HFFc6 (cell line): Measurements from ENCODE around the gene ATP2A1. TPM values are rescaled to one million over a fixed set of nuclear protein-coding genes. Genes with fewer than 3 reads are reported as not detected.

Experiments used
- DNase-seq: peaks from one replicate; pipeline ENCODE4 v3.0.0-alpha.2; 2018
- H3K27ac Mint-ChIP-seq: 2 replicates; pipeline ENCODE4 v1.8.0; 2020; ENCODE audit warnings: mild to moderate bottlenecking, mixed read lengths
- H3K27me3 Mint-ChIP-seq: 2 replicates; pipeline ENCODE4 v1.8.0; 2021; ENCODE audit warnings: mild to moderate bottlenecking, moderate library complexity, mixed read lengths; ENCODE audit not compliant: insufficient read depth
- H3K36me3 Mint-ChIP-seq: 2 replicates; pipeline ENCODE4 v1.8.0; 2021; ENCODE audit warnings: low read depth, mixed read lengths
- H3K4me1 Mint-ChIP-seq: 2 replicates; pipeline ENCODE4 v1.8.0; 2020; ENCODE audit warnings: low read depth, mixed read lengths
- H3K4me3 Mint-ChIP-seq: 2 replicates; pipeline ENCODE4 v1.8.0; 2020; ENCODE audit warnings: mild to moderate bottlenecking, moderate library complexity, mixed read lengths
- H3K9me3 Mint-ChIP-seq: 2 replicates; pipeline ENCODE4 v1.8.0; 2020; ENCODE audit warnings: mild to moderate bottlenecking, mixed read lengths
- CTCF ChIP-seq: fragments of 200-600 bp; sonication (generic); IDR thresholded peaks from 2 replicates; pipeline ENCODE4 v1.5.0; 2021; ENCODE audit warnings: antibody characterized with exemption, mild to moderate bottlenecking
- total RNA-seq, 6 experiments: library from RNA; stranded (reverse); fragmentation: NEBNext Ultra II Directional; extraction: Animal tissue kit (Norgen Biotek cat#: 25700); gene quantifications; 2 replicates in 1 of 6; 3 replicates in 5 of 6; pipeline ENCODE4 v1.2.3, GENCODE V29; 2021

The ATP2A1 gene
- total RNA-seq, 6 experiments from 2014 or later = 0.26 to 0.85 (median 0.54) TPM

- H3K9me3 Mint-ChIP-seq = no peaks in the 10 kb centered on the region
- no peak overlapping the region for H3K4me3 Mint-ChIP-seq
- DNase-seq = no peak
- peaks cover 2% of the 10 kb centered on the region; the same call in 1 of the 2 replicates for H3K27me3 Mint-ChIP-seq
- no peak overlapping the region for H3K27ac Mint-ChIP-seq
- no peaks in the 10 kb centered on the region for H3K4me1 Mint-ChIP-seq
- no peak for TF ChIP-seq CTCF
- no peaks in the 10 kb centered on the region for H3K36me3 Mint-ChIP-seq
Measured at GRCh38 chr16:28891964-28892890, 13.9 kb downstream of the ATP2A1 start.

- no peaks in the 10 kb centered on the region for H3K4me1 Mint-ChIP-seq
- no peaks in the 10 kb centered on the region for H3K9me3 Mint-ChIP-seq
- no peak overlapping the region for H3K27ac Mint-ChIP-seq
- H3K4me3 Mint-ChIP-seq = no peak overlapping the region
- no peaks in the 10 kb centered on the region for H3K36me3 Mint-ChIP-seq
- DNase-seq = no peak
- no peak for TF ChIP-seq CTCF
- no peaks in the 10 kb centered on the region; the same call in 1 of the 2 replicates for H3K27me3 Mint-ChIP-seq
Measured at GRCh38 chr16:28893291-28893690, 15.0 kb downstream of the ATP2A1 start.

- H3K27ac Mint-ChIP-seq = no peak overlapping the region
- DNase-seq = no peak
- no peak overlapping the region for H3K4me3 Mint-ChIP-seq
- H3K9me3 Mint-ChIP-seq = no peaks in the 10 kb centered on the region
- no peaks in the 10 kb centered on the region for H3K4me1 Mint-ChIP-seq
- H3K27me3 Mint-ChIP-seq = no peaks in the 10 kb centered on the region; the same call in 1 of the 2 replicates
- no peaks in the 10 kb centered on the region for H3K36me3 Mint-ChIP-seq
- no peak for TF ChIP-seq CTCF
Measured at GRCh38 chr16:28895609-28896008, 17.3 kb downstream of the ATP2A1 start.

GRCh38 chr16:28897826-28898225 is 19.5 kb downstream of the ATP2A1 start:
- H3K36me3 Mint-ChIP-seq = no peaks in the 10 kb centered on the region
- DNase-seq = no peak
- peaks cover 4% of the 10 kb centered on the region; the same call in 1 of the 2 replicates for H3K27me3 Mint-ChIP-seq
- TF ChIP-seq CTCF = no peak
- no peaks in the 10 kb centered on the region for H3K9me3 Mint-ChIP-seq
- no peak overlapping the region for H3K27ac Mint-ChIP-seq
- no peaks in the 10 kb centered on the region for H3K4me1 Mint-ChIP-seq
- no peak overlapping the region for H3K4me3 Mint-ChIP-seq

- no peaks in the 10 kb centered on the region for H3K36me3 Mint-ChIP-seq
- DNase-seq = no peak
- H3K4me3 Mint-ChIP-seq = no peak overlapping the region
- H3K9me3 Mint-ChIP-seq = no peaks in the 10 kb centered on the region
- H3K27me3 Mint-ChIP-seq = peaks cover 4% of the 10 kb centered on the region; the same call in 1 of the 2 replicates
- TF ChIP-seq CTCF = no peak
- H3K4me1 Mint-ChIP-seq = no peaks in the 10 kb centered on the region
- no peak overlapping the region for H3K27ac Mint-ChIP-seq
Measured at GRCh38 chr16:28898266-28898665, 20.0 kb downstream of the ATP2A1 start.
